Osteoblast (primary cell): ENCODE data around the gene SCN4B. TPM values are rescaled to one million over a fixed set of nuclear protein-coding genes. Genes with fewer than 3 reads are reported as not detected.

Source experiments
- DNase-seq: peaks from one replicate; pipeline ENCODE4 v3.0.0; 2011; ENCODE audit warnings: low spot score, mixed read lengths; ENCODE audit not compliant: insufficient read length; ENCODE audit errors: missing footprints
- H2AFZ ChIP-seq: 2 replicates; pipeline ENCODE4 v1.6.0; 2011; ENCODE audit warnings: mild to moderate bottlenecking, low read length
- H3K27ac ChIP-seq: 2 replicates; pipeline ENCODE4 v1.5.1; 2011; ENCODE audit warnings: mild to moderate bottlenecking, low read depth, low read length, moderate library complexity
- H3K27me3 ChIP-seq: 2 replicates; pipeline ENCODE4 v1.6.0; 2012; ENCODE audit warnings: mild to moderate bottlenecking, control low read depth, inconsistent platforms, low read length, moderate library complexity; ENCODE audit not compliant: insufficient read depth
- H3K36me3 ChIP-seq: 2 replicates; pipeline ENCODE4 v1.5.1; 2011; ENCODE audit warnings: mild to moderate bottlenecking, low read length, control low read depth, moderate library complexity; ENCODE audit not compliant: insufficient read depth
- H3K4me1 ChIP-seq: 2 replicates; pipeline ENCODE4 v1.5.1; 2011; ENCODE audit warnings: mild to moderate bottlenecking, low read length, control low read depth, moderate library complexity; ENCODE audit not compliant: insufficient read depth
- H3K4me2 ChIP-seq: 2 replicates; pipeline ENCODE4 v1.6.0; 2011; ENCODE audit warnings: mild to moderate bottlenecking, low read length; ENCODE audit not compliant: insufficient read depth
- H3K4me3 ChIP-seq: fragments of 200-600 bp; sonication (generic); 3 replicates; pipeline ENCODE4 v1.5.1; 2012; ENCODE audit warnings: mild to moderate bottlenecking, low read length, inconsistent platforms; ENCODE audit not compliant: insufficient read depth
- H3K79me2 ChIP-seq: 2 replicates; pipeline ENCODE4 v1.6.0; 2012; ENCODE audit warnings: mild to moderate bottlenecking, low read length, control low read depth, inconsistent platforms; ENCODE audit not compliant: insufficient read depth
- H3K9me3 ChIP-seq: 2 replicates; pipeline ENCODE4 v1.5.1; 2011; ENCODE audit warnings: low read depth, low read length, control low read depth
- H4K20me1 ChIP-seq: 2 replicates; pipeline ENCODE4 v1.6.0; 2012; ENCODE audit warnings: mild to moderate bottlenecking, low read length, control low read depth; ENCODE audit not compliant: insufficient read depth
- total RNA-seq: library from RNA; depleted of rRNA; stranded (reverse); fragments of >200 nt; gene quantifications from 2 replicates; pipeline ENCODE4 v1.2.3, GENCODE V29; 2012
- TF ChIP-seq, protein P1 (sequence below): IDR thresholded peaks from 2 replicates; pipeline ENCODE4 v1.5.1; 2011; ENCODE audit warnings: mild to moderate bottlenecking, low read depth, low read length, moderate library complexity; ENCODE audit errors: extremely low read depth

SCN4B gene
- total RNA-seq, 1 donor, result 0.36 TPM

DNA sequence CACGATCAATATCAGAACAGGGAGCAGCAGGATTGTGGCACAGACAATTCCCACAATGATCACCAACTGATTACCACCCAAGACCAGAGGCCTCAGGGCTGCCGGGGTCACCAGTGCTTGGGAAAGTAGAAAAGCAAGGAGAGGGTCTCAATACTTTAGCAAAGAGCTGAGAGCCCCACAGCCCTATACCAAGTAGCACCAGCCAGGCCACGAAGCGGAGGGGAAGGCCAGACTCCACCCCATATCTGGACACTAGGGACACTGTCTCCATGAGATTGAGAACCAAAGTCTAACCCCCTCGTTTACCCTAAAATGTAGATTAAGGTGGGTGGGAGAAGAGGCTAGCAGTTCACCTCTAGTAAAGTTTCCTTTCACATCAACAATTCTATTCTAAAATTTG is 47.9 kb upstream of the SCN4B start:
- TF ChIP-seq, protein P1, sequence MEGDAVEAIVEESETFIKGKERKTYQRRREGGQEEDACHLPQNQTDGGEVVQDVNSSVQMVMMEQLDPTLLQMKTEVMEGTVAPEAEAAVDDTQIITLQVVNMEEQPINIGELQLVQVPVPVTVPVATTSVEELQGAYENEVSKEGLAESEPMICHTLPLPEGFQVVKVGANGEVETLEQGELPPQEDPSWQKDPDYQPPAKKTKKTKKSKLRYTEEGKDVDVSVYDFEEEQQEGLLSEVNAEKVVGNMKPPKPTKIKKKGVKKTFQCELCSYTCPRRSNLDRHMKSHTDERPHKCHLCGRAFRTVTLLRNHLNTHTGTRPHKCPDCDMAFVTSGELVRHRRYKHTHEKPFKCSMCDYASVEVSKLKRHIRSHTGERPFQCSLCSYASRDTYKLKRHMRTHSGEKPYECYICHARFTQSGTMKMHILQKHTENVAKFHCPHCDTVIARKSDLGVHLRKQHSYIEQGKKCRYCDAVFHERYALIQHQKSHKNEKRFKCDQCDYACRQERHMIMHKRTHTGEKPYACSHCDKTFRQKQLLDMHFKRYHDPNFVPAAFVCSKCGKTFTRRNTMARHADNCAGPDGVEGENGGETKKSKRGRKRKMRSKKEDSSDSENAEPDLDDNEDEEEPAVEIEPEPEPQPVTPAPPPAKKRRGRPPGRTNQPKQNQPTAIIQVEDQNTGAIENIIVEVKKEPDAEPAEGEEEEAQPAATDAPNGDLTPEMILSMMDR, result no peak
- no peak overlapping the region for H3K4me2 ChIP-seq
- H4K20me1 ChIP-seq, result no peaks in the 10 kb centered on the region
- no peaks in the 10 kb centered on the region for H3K4me1 ChIP-seq
- peaks cover 25% of the 10 kb centered on the region for H3K27me3 ChIP-seq
- H3K36me3 ChIP-seq, result no peaks in the 10 kb centered on the region
- no peaks in the 10 kb centered on the region for H3K9me3 ChIP-seq
- DNase-seq, result no peak
- no peak overlapping the region for H3K27ac ChIP-seq
- H3K4me3 ChIP-seq, result no peak overlapping the region
- no peaks in the 10 kb centered on the region for H3K79me2 ChIP-seq
- no peak overlapping the region for H2AFZ ChIP-seq

DNA sequence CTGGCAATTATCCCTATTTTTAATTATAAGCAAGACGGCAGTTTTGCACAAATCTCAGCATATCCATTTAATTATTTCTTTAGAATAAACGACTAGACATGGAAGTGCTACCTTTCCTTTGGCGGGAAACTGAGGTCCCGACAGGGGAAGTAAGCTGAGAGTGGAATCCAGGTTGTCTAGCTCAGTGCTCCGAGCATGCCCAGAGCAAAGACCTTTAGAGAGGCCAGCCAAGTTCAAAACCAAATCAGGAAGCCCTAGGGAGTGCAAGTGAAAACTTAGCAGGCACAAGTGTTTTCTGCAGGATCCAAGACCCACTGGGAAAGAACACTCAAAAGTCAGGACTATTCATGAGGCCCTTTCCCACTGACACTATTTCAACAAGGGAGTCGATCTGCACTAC is 46.5 kb upstream of the SCN4B start:
- no peaks in the 10 kb centered on the region for H3K9me3 ChIP-seq
- H2AFZ ChIP-seq, result no peak overlapping the region
- no peak overlapping the region for H3K27ac ChIP-seq
- H4K20me1 ChIP-seq, result no peaks in the 10 kb centered on the region
- no peaks in the 10 kb centered on the region for H3K79me2 ChIP-seq
- no peak for DNase-seq
- no peak overlapping the region for H3K4me3 ChIP-seq
- H3K36me3 ChIP-seq, result no peaks in the 10 kb centered on the region
- no peak overlapping the region for H3K4me2 ChIP-seq
- TF ChIP-seq, protein P1, result no peak
- no peaks in the 10 kb centered on the region for H3K4me1 ChIP-seq
- H3K27me3 ChIP-seq, result peaks cover 25% of the 10 kb centered on the region

DNA sequence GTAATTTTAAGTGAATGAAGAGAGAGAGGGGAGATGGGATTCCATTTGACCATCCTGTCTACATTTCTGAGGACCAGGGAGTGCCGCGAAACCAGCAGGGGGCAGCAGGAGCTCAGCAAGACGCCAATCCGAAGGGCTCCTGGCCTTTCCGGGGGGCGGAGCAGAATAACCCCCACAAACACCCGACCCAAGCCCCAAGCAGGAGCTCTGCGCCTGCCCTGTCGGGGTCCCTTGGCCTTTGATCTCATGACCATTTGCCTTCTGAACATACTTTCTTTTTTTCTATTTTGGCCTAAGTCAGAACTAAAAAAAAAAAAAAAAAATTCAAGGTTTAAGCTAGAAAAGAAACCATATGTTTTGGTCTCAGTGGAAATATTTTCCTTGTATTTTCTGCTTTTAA is 45.7 kb upstream of the SCN4B start:
- Histone ChIP-seq H3K4me3 (no peak overlapping the region), H3K27ac (no peak overlapping the region), H3K4me2 (no peak overlapping the region), H2AFZ (no peak overlapping the region), H3K4me1 (no peaks in the 10 kb centered on the region), H3K36me3 (no peaks in the 10 kb centered on the region), H3K79me2 (no peaks in the 10 kb centered on the region), H3K27me3 (peaks cover 25% of the 10 kb centered on the region), H3K9me3 (no peaks in the 10 kb centered on the region), H4K20me1 (no peaks in the 10 kb centered on the region)
- TF ChIP-seq, protein P1, result peak; percentile 88
- DNase-seq, result peak; percentile 84

DNA sequence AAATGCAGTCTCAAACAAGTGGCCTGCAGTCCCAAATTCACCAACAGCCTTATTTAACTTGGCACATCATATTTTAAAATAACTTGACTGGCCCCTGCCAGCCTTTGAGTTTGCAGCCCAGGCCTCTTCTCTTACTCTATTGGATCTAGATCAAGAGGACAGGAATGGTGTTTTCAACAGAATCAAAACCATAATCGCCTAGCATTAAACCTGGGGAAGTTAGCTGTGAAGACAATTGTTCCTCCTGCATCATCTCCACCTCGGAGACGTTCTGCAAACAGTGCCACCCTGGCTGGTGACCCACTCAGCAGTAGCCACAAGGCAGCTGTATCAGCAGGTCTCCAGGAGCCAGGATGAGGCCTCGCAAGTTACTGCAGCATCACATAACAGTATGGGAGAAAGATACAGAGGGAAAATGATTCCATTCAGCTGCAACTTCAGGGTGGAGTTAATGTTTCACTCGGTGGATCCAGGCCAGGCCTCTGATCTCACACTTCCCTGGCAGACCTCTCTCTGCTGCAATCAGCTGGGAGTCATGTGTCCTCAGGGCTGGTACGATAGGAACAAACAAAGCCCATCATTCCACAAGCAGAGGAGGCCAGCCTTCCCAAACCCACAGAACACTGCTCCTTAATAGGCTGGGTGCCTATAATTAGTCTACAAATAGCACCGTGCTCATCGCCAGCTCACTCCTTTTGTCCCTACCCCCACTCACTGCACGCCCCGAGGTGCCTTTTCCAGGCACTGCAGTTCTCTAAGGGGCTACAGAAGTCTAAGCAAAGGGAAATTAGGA is 42.4 kb upstream of the SCN4B start:
- TF ChIP-seq, protein P1, result no peak
- Histone ChIP-seq H3K9me3 (no peaks in the 10 kb centered on the region), H3K27ac (no peak overlapping the region), H2AFZ (no peak overlapping the region), H3K4me3 (no peak overlapping the region), H3K79me2 (no peaks in the 10 kb centered on the region), H3K4me1 (no peaks in the 10 kb centered on the region), H3K27me3 (peaks cover 14% of the 10 kb centered on the region), H3K36me3 (no peaks in the 10 kb centered on the region), H4K20me1 (no peaks in the 10 kb centered on the region), H3K4me2 (no peak overlapping the region)
- no peak for DNase-seq
